Tibial nerve (tissue), 4 donors: ENCODE measurements around the gene EXOC6B. TPM values are rescaled to one million over a fixed set of nuclear protein-coding genes. Genes with fewer than 3 reads are reported as not detected.

Source experiments
- DNase-seq, 2 donors: peaks; one replicate each; pipeline ENCODE4 v3.0.0-alpha.2; 2019; ENCODE audit warnings: low spot score in 2 of 2
- H3K27ac ChIP-seq, 4 donors: fragments of 200-600 bp; sonication (generic) in 3 of 4; one replicate each; pipeline ENCODE4 v1.5.1; 2017 to 2019; ENCODE audit warnings: mild to moderate bottlenecking in 1 of 4
- H3K27me3 ChIP-seq, 2 donors: fragments of 200-600 bp; sonication (generic) in 1 of 2; one replicate each; pipeline versions ENCODE4 v1.5.1 to v1.6.0; 2017 to 2019
- H3K36me3 ChIP-seq, 3 donors: fragments of 200-600 bp; sonication (generic); one replicate each; pipeline ENCODE4 v1.5.1; 2018 to 2019
- H3K4me1 ChIP-seq, 4 donors: fragments of 200-600 bp; sonication (generic) in 3 of 4; one replicate each; pipeline ENCODE4 v1.5.1; 2017 to 2019
- H3K4me3 ChIP-seq, 4 donors: fragments of 200-600 bp; sonication (generic) in 3 of 4; one replicate each; pipeline ENCODE4 v1.5.1; 2017 to 2019; ENCODE audit warnings: mild to moderate bottlenecking in 1 of 4, moderate library complexity in 1 of 4
- H3K9me3 ChIP-seq, 4 donors: fragments of 200-600 bp; sonication (generic) in 3 of 4; one replicate each; pipeline ENCODE4 v1.5.1; 2017 to 2019
- EP300 ChIP-seq, 2 donors: sonication (generic); formaldehyde crosslinking; IDR thresholded peaks; one replicate each; pipeline ENCODE4 v1.6.1; 2017; ENCODE audit warnings: antibody characterized with exemption in 2 of 2, mild to moderate bottlenecking in 1 of 2
- POLR2A ChIP-seq, 2 donors: fragments of 450-650 bp; IDR thresholded peaks; one replicate each; pipeline ENCODE4 v1.6.1; 2017; ENCODE audit warnings: antibody characterized with exemption in 2 of 2, mild to moderate bottlenecking in 2 of 2, moderate library complexity in 2 of 2
- WGBS, 2 donors: methylation state at CpG; one replicate each; pipeline ENCODE4 v1.1.5; 2018; 5-methylcytosine and 5-hydroxymethylcytosine counted together
- total RNA-seq, 4 donors: library from RNA; depleted of rRNA; stranded (reverse); fragments of >200 nt; gene quantifications; one replicate each; pipeline ENCODE4 v1.1.0, GENCODE V29; 2016
- TF ChIP-seq, protein P1 (sequence below), 5 experiments: fragments of 200-600 bp in 3 of 5; fragments of 450-650 bp in 2 of 5; sonication (generic) in 3 of 5; IDR thresholded peaks; one replicate each; pipeline ENCODE4 v1.5.1; 2016 to 2019; ENCODE audit warnings: antibody characterized with exemption in 5 of 5, mild to moderate bottlenecking in 3 of 5, moderate library complexity in 2 of 5

Gene EXOC6B
- total RNA-seq, 4 donors from 2014 or later, result 22.1 to 41.1 (median 30.3) TPM

- H3K9me3 ChIP-seq, result no peaks in the 10 kb centered on the region
- H3K36me3 ChIP-seq, result no peaks in the 10 kb centered on the region
- no peaks in the 10 kb centered on the region for H3K27me3 ChIP-seq
- no peak for TF ChIP-seq EP300 (IDR thresholded peaks at IDR 0.05)
- TF ChIP-seq, protein P1, sequence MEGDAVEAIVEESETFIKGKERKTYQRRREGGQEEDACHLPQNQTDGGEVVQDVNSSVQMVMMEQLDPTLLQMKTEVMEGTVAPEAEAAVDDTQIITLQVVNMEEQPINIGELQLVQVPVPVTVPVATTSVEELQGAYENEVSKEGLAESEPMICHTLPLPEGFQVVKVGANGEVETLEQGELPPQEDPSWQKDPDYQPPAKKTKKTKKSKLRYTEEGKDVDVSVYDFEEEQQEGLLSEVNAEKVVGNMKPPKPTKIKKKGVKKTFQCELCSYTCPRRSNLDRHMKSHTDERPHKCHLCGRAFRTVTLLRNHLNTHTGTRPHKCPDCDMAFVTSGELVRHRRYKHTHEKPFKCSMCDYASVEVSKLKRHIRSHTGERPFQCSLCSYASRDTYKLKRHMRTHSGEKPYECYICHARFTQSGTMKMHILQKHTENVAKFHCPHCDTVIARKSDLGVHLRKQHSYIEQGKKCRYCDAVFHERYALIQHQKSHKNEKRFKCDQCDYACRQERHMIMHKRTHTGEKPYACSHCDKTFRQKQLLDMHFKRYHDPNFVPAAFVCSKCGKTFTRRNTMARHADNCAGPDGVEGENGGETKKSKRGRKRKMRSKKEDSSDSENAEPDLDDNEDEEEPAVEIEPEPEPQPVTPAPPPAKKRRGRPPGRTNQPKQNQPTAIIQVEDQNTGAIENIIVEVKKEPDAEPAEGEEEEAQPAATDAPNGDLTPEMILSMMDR (IDR thresholded peaks at IDR 0.05), result no peak
- no peak for TF ChIP-seq POLR2A (IDR thresholded peaks at IDR 0.05)
- peaks cover 0 to 24% (median 7%) of the 10 kb centered on the region in 4 donors for H3K4me1 ChIP-seq
- H3K27ac ChIP-seq, result no peak overlapping the region
- WGBS, 2 donors, result 72 to 75% methylated on average over 4 of the region's 4 CpGs
- H3K4me3 ChIP-seq, result peak overlapping the region in 2 of 4 donors; percentile 72 to 99
- DNase-seq, result no peak
These were observed 1.5 kb downstream of the EXOC6B start for GRCh38 chr2:72824224-72824842.

DNA sequence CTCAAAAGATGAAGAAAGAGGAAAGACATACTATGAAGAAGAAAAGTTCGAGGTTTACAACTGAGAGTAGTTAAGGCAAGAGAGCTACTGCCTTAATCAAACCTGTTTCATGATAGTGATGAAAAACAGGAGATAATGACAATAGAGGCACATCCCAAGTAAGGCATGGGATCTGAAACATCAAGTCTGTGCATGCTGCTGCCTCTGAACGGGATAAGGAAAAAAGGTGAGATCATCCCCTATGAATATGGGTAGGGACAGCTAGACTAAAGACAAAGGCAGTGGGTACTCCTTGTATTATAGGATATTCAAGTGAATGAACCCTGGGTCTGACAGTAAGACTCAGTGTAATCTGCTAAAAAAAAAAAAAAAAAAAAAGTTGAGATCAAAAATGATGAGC, 3.0 kb downstream of the EXOC6B start:
- H3K4me1 ChIP-seq, result peaks cover 0 to 24% (median 7%) of the 10 kb centered on the region in 4 donors
- no peak overlapping the region for H3K4me3 ChIP-seq
- no peak for DNase-seq
- no peaks in the 10 kb centered on the region for H3K27me3 ChIP-seq
- H3K36me3 ChIP-seq, result no peaks in the 10 kb centered on the region
- 81 to 84% methylated on average over 2 of the region's 2 CpGs for WGBS, 2 donors
- no peaks in the 10 kb centered on the region for H3K9me3 ChIP-seq
- TF ChIP-seq POLR2A (IDR thresholded peaks at IDR 0.05) (no peak), EP300 (IDR thresholded peaks at IDR 0.05) (no peak)
- TF ChIP-seq, protein P1 (IDR thresholded peaks at IDR 0.05), result no peak
- H3K27ac ChIP-seq, result no peak overlapping the region

DNA sequence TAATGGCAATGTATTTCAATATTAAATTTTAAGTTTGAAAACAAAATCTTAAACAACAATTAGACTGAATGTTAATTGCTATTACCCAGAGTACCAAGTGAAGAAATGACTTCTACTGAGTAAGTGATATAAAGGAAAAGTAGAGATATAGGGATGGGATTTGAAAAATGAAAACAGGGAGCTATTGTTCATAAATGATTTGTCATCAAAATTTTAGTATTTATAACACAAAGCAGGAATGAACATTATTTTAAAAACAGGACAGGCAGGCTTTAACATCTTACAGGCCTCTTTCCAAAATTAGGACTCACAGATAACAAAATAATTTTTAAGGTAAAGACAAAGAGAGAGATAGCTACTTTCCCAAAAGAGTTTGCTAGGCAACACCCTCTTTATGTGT, 3.9 kb downstream of the EXOC6B start:
- Histone ChIP-seq H3K27me3 (no peaks in the 10 kb centered on the region), H3K4me3 (no peak overlapping the region), H3K4me1 (peaks cover 0 to 24% (median 7%) of the 10 kb centered on the region in 4 donors), H3K27ac (no peak overlapping the region), H3K36me3 (no peaks in the 10 kb centered on the region), H3K9me3 (no peaks in the 10 kb centered on the region)
- no peak for DNase-seq
- TF ChIP-seq EP300 (IDR thresholded peaks at IDR 0.05) (no peak), POLR2A (IDR thresholded peaks at IDR 0.05) (no peak)
- TF ChIP-seq, protein P1 (IDR thresholded peaks at IDR 0.05), result no peak

- Histone ChIP-seq H3K9me3 (no peaks in the 10 kb centered on the region), H3K4me3 (no peak overlapping the region), H3K27me3 (no peaks in the 10 kb centered on the region), H3K36me3 (no peaks in the 10 kb centered on the region), H3K27ac (no peak overlapping the region), H3K4me1 (peaks cover 0 to 24% (median 7%) of the 10 kb centered on the region in 4 donors)
- TF ChIP-seq EP300 (IDR thresholded peaks at IDR 0.05), result no peak
- TF ChIP-seq POLR2A (IDR thresholded peaks at IDR 0.05), result no peak
- TF ChIP-seq, protein P1 (IDR thresholded peaks at IDR 0.05), result no peak
- 84 to 90% methylated on average over 3 of the region's 3 CpGs for WGBS, 2 donors
- no peak for DNase-seq
These were observed 4.7 kb downstream of the EXOC6B start for GRCh38 chr2:72821118-72821517.

- no peaks in the 10 kb centered on the region for H3K27me3 ChIP-seq
- no peak overlapping the region for H3K27ac ChIP-seq
- TF ChIP-seq POLR2A (IDR thresholded peaks at IDR 0.05) (no peak), EP300 (IDR thresholded peaks at IDR 0.05) (no peak)
- TF ChIP-seq, protein P1 (IDR thresholded peaks at IDR 0.05), result no peak
- H3K4me3 ChIP-seq, result no peak overlapping the region
- peaks cover 0 to 17% (median 5%) of the 10 kb centered on the region in 4 donors for H3K4me1 ChIP-seq
- no peak for DNase-seq
- no peaks in the 10 kb centered on the region for H3K36me3 ChIP-seq
- no peaks in the 10 kb centered on the region for H3K9me3 ChIP-seq
These were observed 6.3 kb downstream of the EXOC6B start for GRCh38 chr2:72819501-72819900.
